Small intestine (tissue), 7 donors: Measurements from ENCODE around the gene FGFBP1. TPM values are rescaled to one million over a fixed set of nuclear protein-coding genes. Genes with fewer than 3 reads are reported as not detected.
"Not testable (repeated sequence)": the region's sequence is repeated elsewhere in the genome, so short reads cannot be mapped to it uniquely, and the experiment has no call there.

Source experiments
- DNase-seq, 2 donors: peaks; one replicate each; pipeline versions ENCODE4 v3.0.0 to v3.0.0-alpha.2; 2013
- FAIRE-seq: peaks from 2 replicates; lab custom pipeline; 2012; peaks lifted over from hg19 to GRCh38; lab: Jason Lieb, UNC
- H3K27ac ChIP-seq, 3 donors: one replicate each; pipeline ENCODE4 v1.5.1; 2013; ENCODE audit warnings: low read length in 2 of 3, mild to moderate bottlenecking in 2 of 3, control low read depth in 1 of 3, inconsistent platforms in 1 of 3, low read depth in 1 of 3, moderate library complexity in 1 of 3
- H3K27me3 ChIP-seq, 3 donors: one replicate each; pipeline ENCODE4 v1.6.1; 2013; ENCODE audit warnings: low read length in 3 of 3, inconsistent platforms in 1 of 3; ENCODE audit not compliant: control insufficient read depth in 3 of 3, insufficient read depth in 3 of 3
- H3K36me3 ChIP-seq, 3 donors: one replicate each; pipeline ENCODE4 v1.6.1; 2013; ENCODE audit warnings: low read length in 3 of 3, inconsistent platforms in 1 of 3, low read depth in 1 of 3, mild to moderate bottlenecking in 1 of 3, moderate library complexity in 1 of 3; ENCODE audit not compliant: control insufficient read depth in 3 of 3, insufficient read depth in 2 of 3
- H3K4me1 ChIP-seq, 3 donors: one replicate each; pipeline ENCODE4 v1.6.1; 2013; ENCODE audit warnings: low read length in 2 of 3, inconsistent platforms in 1 of 3, low read depth in 1 of 3, mild to moderate bottlenecking in 1 of 3, moderate library complexity in 1 of 3; ENCODE audit not compliant: control insufficient read depth in 3 of 3, insufficient read depth in 2 of 3
- H3K4me3 ChIP-seq, 3 donors: one replicate each; pipeline ENCODE4 v1.5.1; 2013; ENCODE audit warnings: low read length in 3 of 3, control low read depth in 1 of 3, inconsistent platforms in 1 of 3, low read depth in 1 of 3, mild to moderate bottlenecking in 1 of 3, moderate library complexity in 1 of 3
- H3K9me3 ChIP-seq, 2 donors: one replicate each; pipeline ENCODE4 v1.6.1; 2013; ENCODE audit warnings: low read depth in 1 of 2, low read length in 1 of 2; ENCODE audit not compliant: control insufficient read depth in 2 of 2, insufficient read depth in 1 of 2
- WGBS, 3 donors: extraction: QIAGEN DNeasy Blood & Tissue Kit; methylation state at CpG; one replicate each; pipeline ENCODE4 v1.1.7; 2013; 5-methylcytosine and 5-hydroxymethylcytosine counted together
- polyA plus RNA-seq, 4 donors: library from polyadenylated mRNA; stranded (reverse) in 3 of 4; unstranded in 1 of 4; fragments of 200-250 nt in 3 of 4; fragments of 120-200 nt in 1 of 4; gene quantifications; one replicate each; pipeline versions ENCODE4 v1.2.1 to v1.2.3, GENCODE V29; 2013
- donor health status: healthy with polysubstance abuse.
- donor health status: control.
- donor health status: control.
- donor health status: Bipolar disorder and iron deficiency.
- donor health status: healthy.

FGFBP1 gene
- polyA plus RNA-seq, 4 donors = 0.89 to 4.7 (median 1.6) TPM; not detected in 1

DNA sequence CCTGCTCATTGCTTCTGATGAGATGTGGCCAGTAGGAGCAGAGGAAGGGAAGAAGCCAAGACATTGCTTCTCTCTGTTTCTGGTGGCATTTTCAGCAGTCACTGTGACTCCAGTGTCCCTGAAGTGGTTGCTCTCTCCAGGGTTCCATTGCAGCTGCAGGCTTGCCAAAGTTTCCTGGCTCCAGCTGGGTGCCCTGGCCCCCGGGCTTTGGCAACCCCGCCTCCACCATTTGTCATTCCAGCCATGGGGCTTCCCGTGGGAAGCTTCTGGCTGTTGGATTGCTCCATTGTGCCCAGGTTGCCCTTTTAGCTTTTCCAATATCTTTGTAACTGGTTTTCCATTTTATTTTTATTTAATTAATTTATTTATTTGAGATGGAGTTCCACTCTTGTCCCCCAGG is 12.7 kb downstream of the FGFBP1 start:
- no peak overlapping the region for H3K4me3 ChIP-seq
- 70 to 73% (median 71%) methylated on average over 3 of the region's 3 CpGs for WGBS, 3 donors
- no peaks in the 10 kb centered on the region for H3K4me1 ChIP-seq
- FAIRE-seq = no peak
- no peaks in the 10 kb centered on the region for H3K36me3 ChIP-seq
- H3K27me3 ChIP-seq = peaks cover 0 to 6% (median 0%) of the 10 kb centered on the region in 3 donors
- H3K27ac ChIP-seq = no peak overlapping the region
- no peaks in the 10 kb centered on the region for H3K9me3 ChIP-seq
- DNase-seq = no peak

DNA sequence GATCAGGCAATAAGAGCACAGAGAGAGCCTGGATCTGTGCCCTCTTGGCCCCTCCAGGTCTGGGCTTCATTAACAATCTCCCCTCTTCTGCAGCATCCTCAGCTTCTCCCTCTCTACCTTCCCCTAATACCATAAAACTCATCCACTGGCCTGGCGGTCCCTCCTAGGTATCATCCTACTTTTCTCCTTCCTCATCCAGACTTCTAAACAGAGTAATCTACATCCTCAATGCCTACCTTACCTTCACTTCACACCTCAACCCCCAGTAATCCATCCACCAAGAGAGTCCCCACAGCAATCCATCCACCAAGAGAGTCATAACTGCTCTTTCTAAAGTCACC is 17.0 kb downstream of the FGFBP1 start:
- H3K27ac ChIP-seq = no peak overlapping the region
- H3K4me3 ChIP-seq = no peak overlapping the region
- H3K27me3 ChIP-seq = peaks cover 0 to 2% (median 0%) of the 10 kb centered on the region in 3 donors
- H3K36me3 ChIP-seq = no peaks in the 10 kb centered on the region
- DNase-seq (no peak), FAIRE-seq (no peak)
- no peaks in the 10 kb centered on the region for H3K9me3 ChIP-seq
- H3K4me1 ChIP-seq = peaks cover 0 to 7% (median 6%) of the 10 kb centered on the region in 3 donors
- 90 to 100% (median 96%) methylated on average over 1 of the region's 1 CpG for WGBS, 3 donors

DNA sequence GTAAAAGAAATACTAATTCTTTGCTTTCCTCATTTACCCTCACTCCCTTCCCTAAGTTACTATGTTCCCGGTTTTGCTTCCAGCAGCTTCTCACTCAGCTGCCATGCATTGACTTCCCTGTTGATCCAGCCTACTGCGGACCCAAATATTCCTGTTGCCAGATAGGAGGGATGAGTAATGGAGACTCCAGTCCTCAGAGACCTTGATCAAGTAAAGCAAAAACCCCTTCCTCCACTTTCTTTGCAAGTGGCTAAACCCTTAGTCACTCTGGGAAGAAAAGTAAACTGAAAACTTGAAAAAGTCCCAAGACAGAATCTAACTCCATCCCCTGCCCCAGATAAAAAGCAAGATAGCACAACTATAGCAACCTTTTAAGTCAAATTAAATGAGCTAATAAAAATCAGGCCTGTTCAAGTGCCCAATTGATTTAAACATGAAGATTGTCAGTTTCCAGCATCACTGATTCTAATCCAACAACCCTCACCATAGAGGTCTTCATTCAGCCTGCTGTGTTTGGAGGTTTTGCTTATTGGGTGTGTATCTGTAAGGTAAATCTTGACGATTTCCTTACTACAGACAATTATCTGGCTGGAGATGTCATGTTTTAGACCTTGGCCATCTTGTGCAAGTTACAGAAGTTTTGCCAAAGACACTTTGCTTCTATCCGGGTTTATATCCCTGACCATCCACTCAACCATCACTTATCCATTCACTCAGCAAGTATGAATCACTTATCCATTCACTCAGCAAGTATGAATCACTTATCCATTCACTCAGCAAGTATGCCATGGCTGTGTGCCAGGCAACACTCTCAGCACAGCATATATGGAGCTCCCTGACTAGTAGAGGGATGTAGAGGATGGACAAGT is 17.6 kb downstream of the FGFBP1 start:
- Histone ChIP-seq H3K36me3 (no peaks in the 10 kb centered on the region), H3K4me3 (no peak overlapping the region), H3K4me1 (peaks cover 0 to 7% (median 6%) of the 10 kb centered on the region in 3 donors), H3K9me3 (no peaks in the 10 kb centered on the region), H3K27me3 (peaks cover 0 to 2% (median 0%) of the 10 kb centered on the region in 3 donors), H3K27ac (no peak overlapping the region)
- FAIRE-seq (no peak), DNase-seq (peak in 1 of 2 donors; percentile 82)
- 51 to 63% (median 63%) methylated on average over 4 of the region's 4 CpGs for WGBS, 3 donors

DNA sequence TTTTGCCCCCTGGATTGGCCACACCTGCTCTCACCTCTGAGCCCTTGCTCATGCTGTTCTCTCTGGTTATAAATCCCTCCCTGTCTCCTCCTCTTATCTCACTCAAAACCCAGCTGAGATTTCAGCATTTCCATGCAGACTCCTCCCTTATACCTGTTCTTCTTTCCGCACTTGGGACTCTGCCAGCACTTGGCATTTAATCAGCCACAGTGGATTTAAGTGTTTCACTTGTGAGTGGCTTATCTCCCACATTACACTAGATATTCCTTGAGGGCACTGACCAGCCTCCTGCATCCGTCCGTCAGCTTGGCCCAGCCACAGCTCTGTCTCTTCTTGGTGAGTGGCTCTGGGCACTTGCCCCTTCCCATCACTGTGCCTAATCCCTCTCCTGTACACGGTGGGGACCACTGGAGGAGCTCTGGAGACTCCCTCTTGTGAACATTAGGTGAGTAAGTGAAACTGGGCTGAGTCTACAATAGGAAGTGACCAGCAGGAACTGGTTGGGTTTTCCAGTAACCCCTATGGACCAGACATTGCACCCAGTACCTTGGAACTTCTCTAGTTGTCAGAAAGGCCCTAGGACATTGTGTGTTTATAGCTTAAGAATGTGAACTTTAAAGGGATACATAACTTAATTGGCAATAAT is 19.9 kb downstream of the FGFBP1 start:
- 14 to 50% (median 17%) methylated on average over 4 of the region's 4 CpGs for WGBS, 3 donors

DNA sequence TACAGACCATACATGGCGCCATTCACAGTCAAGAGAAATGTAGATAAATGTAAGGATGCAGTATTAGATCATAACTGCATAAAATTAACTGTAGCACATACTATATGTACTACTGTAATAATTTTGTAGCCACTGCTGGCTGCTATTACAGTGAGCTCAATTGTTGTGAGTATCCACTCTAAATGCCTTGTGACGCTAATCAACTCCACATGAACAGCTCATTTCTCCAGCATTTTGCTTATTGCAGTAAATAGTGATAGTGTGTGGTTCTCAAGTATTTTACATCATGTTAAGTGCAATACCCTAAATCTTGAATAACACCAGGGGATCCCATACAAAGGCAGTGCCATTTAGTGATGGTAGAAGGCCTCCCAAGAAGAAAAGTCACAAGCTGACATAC is 21.2 kb downstream of the FGFBP1 start:
- no peak overlapping the region for H3K4me3 ChIP-seq
- H3K4me1 ChIP-seq = peaks cover 0 to 7% (median 6%) of the 10 kb centered on the region in 3 donors
- DNase-seq = no peak
- WGBS, 3 donors = 65 to 92% (median 92%) methylated on average over 2 of the region's 2 CpGs
- no peak overlapping the region for H3K27ac ChIP-seq
- H3K36me3 ChIP-seq = no peaks in the 10 kb centered on the region
- H3K9me3 ChIP-seq = peaks cover 0 to 3% of the 10 kb centered on the region in 2 donors
- no peak for FAIRE-seq
- H3K27me3 ChIP-seq = no peaks in the 10 kb centered on the region

More for the DNA sequence above, 19.9 kb downstream of the FGFBP1 start:
- Histone ChIP-seq H3K4me1 (peaks cover 0 to 7% (median 6%) of the 10 kb centered on the region in 3 donors), H3K9me3 (peaks cover 0 to 3% of the 10 kb centered on the region in 2 donors), H3K27ac (peak overlapping the region in 2 of 3 donors; percentile 70 to 78), H3K27me3 (no peaks in the 10 kb centered on the region), H3K36me3 (no peaks in the 10 kb centered on the region), H3K4me3 (no peak overlapping the region)
- no peak for FAIRE-seq
- peak; percentile 9 to 97 for DNase-seq

DNA sequence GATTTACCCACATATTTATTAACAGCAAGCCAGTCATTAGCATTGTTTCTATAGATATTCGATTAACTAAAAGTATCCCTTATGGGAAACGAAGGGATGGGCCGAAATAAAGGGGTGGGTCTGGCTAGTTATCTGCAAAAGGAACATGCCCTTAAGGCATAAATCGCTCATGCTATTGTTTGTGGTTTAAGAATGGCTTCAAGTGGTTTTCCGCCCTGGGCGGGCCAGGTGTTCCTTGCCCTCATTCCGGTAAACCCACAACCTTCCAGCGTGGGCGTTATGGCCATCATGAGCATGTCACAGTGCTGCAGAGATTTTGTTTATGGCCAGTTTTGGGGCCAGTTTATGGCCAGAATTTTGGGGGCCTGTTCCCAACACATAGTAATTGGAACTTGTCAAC is 22.2 kb downstream of the FGFBP1 start:
- WGBS, 3 donors = 92 to 94% (median 93%) methylated on average over 8 to 9 of the region's 9 CpGs
- H3K4me3 ChIP-seq, DNase-seq, H3K4me1 ChIP-seq, H3K27ac ChIP-seq, FAIRE-seq, H3K27me3 ChIP-seq, H3K36me3 ChIP-seq, H3K9me3 ChIP-seq: not testable (repeated sequence)

DNA sequence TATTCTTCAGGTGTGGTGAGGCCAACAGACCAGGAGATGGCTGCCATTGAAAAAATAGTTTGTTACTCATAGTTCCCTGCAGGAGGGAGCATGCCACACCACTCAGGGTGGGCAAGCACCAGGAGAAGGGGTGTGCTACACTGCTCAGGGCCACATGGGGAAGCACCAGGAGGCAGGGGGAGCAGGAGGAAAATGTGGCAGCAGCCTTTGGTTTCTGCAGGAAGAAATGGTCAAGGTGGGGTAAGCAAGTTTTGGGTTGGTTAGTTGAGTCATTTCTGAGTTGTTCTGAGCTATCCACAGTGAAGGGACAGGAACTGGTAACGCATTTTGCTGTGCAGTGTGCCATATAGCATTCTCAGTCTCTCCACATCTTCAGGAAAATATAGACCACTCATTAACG is 23.8 kb downstream of the FGFBP1 start:
- Histone ChIP-seq H3K36me3 (no peaks in the 10 kb centered on the region), H3K9me3 (peaks cover 0 to 3% of the 10 kb centered on the region in 2 donors), H3K27ac (no peak overlapping the region), H3K4me1 (peaks cover 0 to 7% (median 6%) of the 10 kb centered on the region in 3 donors), H3K4me3 (no peak overlapping the region), H3K27me3 (peaks cover 0 to 4% (median 0%) of the 10 kb centered on the region in 3 donors)
- no peak for FAIRE-seq
- DNase-seq = no peak
- WGBS, 3 donors = 79 to 95% (median 83%) methylated on average over 2 of the region's 2 CpGs

DNA sequence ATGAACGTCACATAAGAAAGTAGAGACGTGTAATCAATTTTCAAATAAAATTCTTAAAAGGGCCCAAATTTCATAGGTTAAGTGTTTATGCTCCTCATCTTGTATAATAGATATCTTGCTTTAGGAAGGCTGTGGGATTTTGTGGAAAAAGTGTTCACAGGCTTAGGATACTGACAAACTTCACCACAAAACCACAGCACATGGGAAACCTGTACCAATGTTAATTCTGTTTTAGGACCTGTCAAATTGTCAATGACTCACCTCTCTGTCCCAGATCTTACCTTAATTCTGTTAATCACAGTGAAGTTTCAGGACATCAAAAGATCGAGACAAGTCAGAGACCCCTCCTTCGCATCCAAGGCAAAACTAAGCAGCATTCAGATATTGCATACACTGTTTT is 24.2 kb downstream of the FGFBP1 start:
- Histone ChIP-seq H3K27ac (no peak overlapping the region), H3K27me3 (peaks cover 0 to 4% (median 0%) of the 10 kb centered on the region in 3 donors), H3K9me3 (peaks cover 0 to 3% of the 10 kb centered on the region in 2 donors), H3K4me1 (peaks cover 0 to 7% (median 6%) of the 10 kb centered on the region in 3 donors), H3K4me3 (no peak overlapping the region), H3K36me3 (no peaks in the 10 kb centered on the region)
- DNase-seq (no peak), FAIRE-seq (no peak)
- WGBS, 3 donors = 92 to 97% (median 95%) methylated on average over 4 of the region's 4 CpGs
